Measurements from ENCODE around the gene ADCK1.
"Not testable (repeated sequence)": the region's sequence is repeated elsewhere in the genome, so short reads cannot be mapped to it uniquely, and the experiment has no call there.

ADCK1 gene

GRCh38 chr14:77903221-77903620 lies 103.3 kb downstream of the ADCK1 start:
- DNase-seq (ENCODE audit: low read depth), result no peak

DNA sequence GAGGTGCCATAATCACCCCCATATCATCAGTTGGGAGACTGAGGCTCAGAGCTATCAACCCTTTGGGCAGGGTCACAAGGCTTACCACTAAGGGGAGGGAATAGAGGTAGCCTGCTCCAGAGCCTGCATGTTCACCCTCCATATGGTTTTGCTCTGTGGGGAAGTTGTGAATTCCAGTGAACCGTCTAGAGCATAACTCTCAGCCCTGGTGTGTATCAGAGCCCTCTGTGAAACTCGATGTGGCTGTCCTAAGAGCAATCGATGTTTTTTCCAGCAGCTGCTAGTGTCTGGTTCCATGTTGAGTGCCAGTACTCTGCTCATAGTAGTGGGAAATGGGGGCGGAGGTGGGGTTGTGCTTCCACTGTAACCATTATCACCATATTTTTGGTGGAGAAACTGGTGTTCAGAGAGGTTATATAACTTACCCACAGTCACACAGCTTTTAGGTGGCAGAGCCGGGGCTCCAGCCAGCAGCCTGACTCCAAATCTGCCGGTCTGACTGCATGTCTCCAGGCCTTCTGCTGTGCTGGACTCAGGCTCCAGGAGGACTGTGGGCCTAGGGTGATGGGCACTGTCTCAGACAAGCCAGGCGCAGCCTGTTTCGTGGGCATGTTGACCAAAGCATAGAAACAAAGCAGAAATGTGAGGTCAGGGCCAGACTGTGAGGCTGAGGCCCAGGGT lies 104.2 kb downstream of the ADCK1 start:
- DNase-seq (ENCODE audit: low read depth), result no peak

DNA sequence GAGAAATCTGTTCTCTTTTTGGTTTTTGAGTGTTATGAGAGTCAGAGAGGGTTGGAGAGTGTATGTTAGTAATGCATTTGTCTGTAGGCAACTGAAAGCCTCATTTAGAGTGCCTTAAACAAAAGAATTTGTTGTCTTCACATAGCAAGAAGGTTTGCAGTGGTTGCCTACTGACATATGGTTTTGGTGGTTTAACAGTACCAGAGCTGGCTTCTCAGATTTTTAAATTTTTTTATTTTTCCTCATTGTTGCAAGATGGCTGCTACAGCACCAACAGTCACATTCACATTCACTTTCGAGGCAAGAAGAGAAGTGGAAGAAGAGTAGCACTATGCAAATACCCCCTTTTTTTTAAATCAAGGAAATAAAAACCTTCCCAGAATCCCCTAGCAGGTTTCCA lies 106.5 kb downstream of the ADCK1 start:
- DNase-seq (ENCODE audit: low read depth), result no peak

DNA sequence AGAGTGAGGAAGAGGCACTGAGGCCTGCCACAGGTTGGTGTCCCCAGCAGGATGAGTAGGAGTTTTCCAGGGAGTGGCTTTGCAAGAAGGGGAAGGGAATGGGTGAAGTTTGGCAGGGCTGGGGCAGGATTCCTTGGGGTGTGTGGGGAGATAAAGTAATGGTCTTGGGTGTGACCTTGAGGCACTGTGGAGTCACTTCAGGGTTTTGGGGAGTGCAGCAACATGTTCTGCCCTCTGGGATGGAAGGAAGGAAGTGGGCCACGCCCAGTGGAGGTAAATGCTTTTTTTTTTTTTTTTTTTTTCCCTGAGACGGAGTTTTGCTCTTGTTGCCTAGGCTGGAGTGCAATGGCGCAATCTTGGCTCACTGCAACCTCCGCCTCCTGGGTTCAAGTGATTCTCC lies 108.9 kb downstream of the ADCK1 start:
- DNase-seq (ENCODE audit: low read depth), result no peak

- no peak for DNase-seq (ENCODE audit: low read depth)
Observed at GRCh38 chr14:77909911-77910310, 110.0 kb downstream of the ADCK1 start.

- no peak for DNase-seq (ENCODE audit: low read depth)
Observed at GRCh38 chr14:77910506-77910905, 110.6 kb downstream of the ADCK1 start.

- no peak for DNase-seq (ENCODE audit: low read depth)
Observed at GRCh38 chr14:77911356-77911755, 111.4 kb downstream of the ADCK1 start.

DNA sequence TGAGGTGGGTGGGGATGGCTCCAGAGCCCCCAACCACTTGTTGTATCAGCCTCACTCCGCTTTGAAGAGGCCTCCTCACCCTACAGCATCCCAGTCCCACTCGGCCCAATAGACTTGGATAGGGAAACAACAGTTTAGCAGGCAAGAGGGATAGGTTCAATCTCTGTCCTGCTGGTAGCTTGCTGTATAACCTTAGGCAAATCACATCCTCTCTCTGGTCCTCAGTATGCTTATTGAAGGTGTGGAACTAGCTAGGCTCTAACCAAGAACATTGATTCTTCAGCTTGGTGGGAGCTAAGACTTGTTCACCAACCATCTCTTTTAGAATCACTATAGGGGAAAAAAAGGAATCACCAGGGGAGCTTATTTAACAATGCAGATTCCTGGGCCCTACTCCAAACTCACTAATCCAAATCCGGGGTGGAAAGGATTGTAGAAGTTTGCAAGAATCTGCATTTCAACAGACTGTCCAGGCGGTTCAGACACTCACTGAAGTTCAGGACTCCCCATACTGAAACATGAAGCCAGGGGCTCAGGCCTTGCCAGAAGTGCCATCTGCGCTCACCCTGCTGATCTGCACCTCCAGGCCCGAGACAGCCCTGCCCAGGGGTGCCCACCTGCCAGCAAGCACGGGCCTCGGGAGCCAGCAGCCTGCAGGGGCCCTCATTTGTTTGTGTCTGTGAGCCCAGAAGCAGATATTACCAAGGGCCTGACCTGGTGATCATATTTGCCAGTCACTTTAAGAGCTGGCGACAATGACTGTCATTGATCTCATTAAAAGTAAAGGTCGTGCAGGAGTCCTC lies 113.0 kb downstream of the ADCK1 start:
- no peak for DNase-seq (ENCODE audit: low read depth)

DNA sequence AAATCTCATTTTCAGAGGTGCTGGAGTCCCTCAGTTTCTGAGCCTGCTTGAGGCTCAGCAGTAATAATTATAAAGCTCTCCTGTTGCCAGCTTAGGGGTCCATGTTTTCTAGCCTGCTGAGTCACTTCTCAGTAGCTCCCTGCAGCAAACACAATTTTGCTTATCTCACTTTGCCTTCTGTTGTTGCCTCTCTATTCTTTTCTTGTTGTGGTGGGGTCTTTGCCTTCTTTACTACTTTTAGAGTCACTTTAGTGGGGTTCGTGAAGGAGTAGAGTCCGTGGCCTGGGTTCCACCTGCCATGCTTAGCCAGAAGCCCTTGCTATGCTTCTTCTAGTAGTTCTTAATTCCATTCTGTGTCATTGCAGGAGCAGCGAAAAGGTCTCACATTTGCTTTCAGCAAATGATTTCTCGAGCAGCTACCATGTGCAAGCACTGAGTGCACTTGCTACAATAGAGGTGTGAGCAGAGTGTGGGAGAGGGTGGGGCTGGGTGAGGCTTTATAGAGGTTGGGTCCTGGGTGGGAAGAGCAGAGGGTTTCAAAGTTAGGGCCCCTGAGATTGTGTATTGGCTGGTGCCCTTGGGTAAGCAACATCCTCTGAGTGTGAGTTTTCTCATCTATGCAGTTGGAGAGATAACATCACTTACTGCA lies 114.3 kb downstream of the ADCK1 start:
- no peak for DNase-seq (ENCODE audit: low read depth)

GRCh38 chr14:77915390-77915789 lies 115.5 kb downstream of the ADCK1 start:
- DNase-seq (ENCODE audit: low read depth), result not testable (repeated sequence)

DNA sequence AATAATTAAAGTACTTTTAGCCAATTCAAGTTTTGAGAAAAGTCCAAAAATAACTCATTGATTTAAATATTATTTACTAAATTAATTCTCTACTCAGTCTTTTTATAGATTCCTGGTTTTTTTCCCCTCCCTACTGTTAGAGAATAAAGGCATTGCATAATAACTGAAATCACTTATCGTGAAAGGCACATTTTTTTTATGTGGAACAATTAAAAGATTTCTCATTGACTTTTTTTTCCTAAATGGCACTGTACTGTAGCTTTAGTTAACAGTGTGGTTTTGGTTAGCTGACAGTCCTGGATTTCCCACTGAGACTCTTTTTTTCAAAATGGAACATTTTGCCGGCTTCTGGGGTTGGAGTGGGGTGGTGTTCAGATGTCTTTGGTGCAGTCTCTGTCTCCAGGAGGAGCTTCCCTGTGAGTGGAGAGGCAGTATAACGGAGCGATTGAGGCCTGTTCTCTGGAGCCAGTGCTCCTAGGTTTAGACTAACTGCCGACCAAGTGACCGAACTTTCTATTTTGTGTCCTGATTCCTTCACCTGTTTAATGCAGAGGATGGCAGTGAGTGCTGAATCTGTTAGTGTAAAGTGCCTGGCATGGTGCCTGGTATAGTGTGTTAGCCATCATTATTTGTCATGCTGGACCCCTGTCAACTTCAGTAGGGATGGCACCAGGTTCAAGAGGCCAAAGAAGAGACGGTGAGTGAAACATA lies 117.7 kb downstream of the ADCK1 start:
- no peak for DNase-seq (ENCODE audit: low read depth)

DNA sequence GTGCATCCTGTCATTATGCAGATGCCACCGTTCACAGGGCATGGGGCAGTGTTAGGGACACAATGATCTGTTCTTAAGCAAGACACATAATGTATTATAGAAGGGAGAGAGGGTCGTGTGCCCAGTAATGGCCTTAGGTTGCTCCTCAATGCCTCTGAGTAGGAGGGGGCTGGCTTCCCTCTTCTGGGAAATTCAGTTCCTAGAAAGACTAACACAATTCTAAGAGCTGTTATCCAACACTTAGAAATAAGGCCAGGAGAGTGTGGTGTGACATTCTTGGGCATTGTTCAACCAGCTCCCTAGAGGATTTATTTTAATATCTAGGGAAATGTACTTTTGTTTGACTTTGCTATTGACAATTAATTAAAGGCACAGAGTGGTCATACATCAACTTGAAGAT lies 118.5 kb downstream of the ADCK1 start:
- no peak for DNase-seq (ENCODE audit: low read depth)

DNA sequence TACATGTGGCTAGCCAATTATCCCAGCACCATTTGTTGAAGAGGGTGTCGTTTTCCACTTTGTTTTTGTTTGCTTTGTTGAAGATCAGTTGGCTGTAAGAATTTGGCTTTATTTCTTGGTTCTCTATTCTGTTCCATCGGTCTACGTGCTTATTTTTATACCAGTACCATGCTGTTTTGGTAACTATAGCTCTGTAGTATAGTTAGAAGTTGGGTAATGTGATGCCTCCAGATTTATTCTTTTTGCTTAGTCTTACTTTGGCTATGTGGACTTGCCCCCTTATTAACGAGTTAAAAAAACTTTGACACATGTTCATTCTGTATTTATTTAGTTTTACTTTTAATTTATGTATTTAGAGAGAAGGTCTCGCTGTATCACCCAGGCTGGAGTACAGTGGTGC lies 120.4 kb downstream of the ADCK1 start:
- DNase-seq (ENCODE audit: low read depth), result no peak

- DNase-seq (ENCODE audit: low read depth), result no peak
Observed at GRCh38 chr14:77921818-77922217, 121.9 kb downstream of the ADCK1 start.

DNA sequence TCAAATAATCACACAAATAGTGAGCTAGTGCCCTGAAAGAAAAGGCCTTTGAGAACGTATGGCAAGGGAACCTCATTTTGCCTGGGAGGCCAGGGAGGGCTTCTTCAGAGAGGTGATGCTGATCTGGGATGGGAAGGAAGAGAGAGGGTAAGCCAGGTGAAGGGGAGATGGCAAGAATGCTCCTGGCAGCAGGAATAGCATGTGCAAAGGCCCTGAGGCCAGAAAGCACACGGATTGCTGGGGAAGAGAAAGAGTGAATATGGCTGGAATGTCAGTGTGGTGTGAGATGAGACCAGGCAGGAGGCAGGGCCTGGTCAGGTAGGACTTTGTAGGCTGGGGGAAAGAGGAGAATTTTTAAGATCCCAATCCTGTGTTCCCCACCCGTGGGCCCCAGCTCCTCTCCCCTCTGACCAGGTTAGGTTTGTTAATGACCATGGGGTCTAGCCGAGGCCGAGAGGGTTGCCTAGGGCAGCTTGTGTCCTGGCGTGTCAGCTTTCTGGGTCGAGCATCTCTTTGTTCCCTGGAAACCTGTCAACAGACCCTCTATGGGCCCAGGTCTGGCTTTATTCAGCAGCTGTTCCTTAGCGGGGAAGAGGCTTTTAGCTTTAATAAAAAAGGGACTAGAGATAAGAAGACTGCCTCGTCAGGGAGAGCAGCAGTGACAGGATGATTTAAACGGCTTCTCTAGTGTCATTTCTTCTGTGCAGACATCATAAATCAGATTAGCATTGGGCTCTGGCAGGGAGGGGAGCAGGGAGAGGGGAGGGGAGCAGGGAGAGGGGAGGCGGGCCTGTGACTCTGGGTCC lies 123.4 kb downstream of the ADCK1 start:
- no peak for DNase-seq (ENCODE audit: low read depth)

DNA sequence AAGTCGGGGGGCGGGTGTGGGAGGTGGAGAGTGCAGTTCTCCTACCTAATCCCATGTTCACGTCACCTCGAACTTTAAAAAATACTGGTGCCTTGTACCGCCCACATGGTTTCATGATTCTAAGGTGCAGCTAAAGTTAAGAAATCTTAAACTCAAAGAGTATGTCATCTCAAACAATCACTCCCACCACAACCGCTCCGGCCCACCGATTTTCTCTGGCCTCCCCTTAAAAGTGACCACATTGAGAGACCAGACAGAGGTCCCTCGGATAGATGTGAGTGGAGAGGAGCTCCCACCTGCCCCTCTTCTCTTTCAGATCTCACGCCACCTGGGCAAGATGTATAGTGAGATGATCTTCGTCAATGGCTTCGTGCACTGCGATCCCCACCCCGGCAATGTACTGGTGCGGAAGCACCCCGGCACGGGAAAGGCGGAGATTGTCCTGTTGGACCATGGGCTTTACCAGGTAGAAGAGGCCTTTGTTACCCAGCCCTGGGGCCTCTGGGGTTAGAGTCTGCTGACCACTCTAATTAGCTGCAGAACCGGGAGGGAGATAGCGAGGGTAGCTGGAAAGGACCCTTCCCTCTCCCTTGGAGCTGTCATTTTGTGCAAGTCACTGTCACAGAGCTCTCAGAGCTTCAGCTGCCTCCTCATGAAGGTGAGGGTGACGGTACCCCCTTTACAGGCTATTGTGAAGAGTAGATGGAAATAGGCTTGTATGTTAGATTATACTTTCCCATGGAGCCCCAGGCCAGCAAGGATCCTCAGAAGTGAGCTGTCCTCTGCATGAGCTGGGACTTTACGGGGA lies 124.4 kb downstream of the ADCK1 start:
- DNase-seq (ENCODE audit: low read depth), result no peak

- no peak for DNase-seq (ENCODE audit: low read depth)
Observed at GRCh38 chr14:77926942-77927341, 127.0 kb downstream of the ADCK1 start.

GRCh38 chr14:77931441-77931840 lies 131.5 kb downstream of the ADCK1 start:
- no peak for DNase-seq (ENCODE audit: low read depth)

GRCh38 chr14:77936138-77936639 lies 136.3 kb downstream of the ADCK1 start:
- DNase-seq (ENCODE audit: low read depth), result no peak

GRCh38 chr14:77947372-77947771 lies 147.5 kb downstream of the ADCK1 start:
- no peak for DNase-seq (ENCODE audit: low read depth)
